Measurements from ENCODE around the gene OLR1. TPM values are rescaled to one million over a fixed set of nuclear protein-coding genes. Genes with fewer than 3 reads are reported as not detected.
"Not testable (repeated sequence)": the region's sequence is repeated elsewhere in the genome, so short reads cannot be mapped to it uniquely, and the experiment has no call there.

OLR1 gene
- total RNA-seq, 1 experiment from 2014 or later: 0.06 TPM

DNA sequence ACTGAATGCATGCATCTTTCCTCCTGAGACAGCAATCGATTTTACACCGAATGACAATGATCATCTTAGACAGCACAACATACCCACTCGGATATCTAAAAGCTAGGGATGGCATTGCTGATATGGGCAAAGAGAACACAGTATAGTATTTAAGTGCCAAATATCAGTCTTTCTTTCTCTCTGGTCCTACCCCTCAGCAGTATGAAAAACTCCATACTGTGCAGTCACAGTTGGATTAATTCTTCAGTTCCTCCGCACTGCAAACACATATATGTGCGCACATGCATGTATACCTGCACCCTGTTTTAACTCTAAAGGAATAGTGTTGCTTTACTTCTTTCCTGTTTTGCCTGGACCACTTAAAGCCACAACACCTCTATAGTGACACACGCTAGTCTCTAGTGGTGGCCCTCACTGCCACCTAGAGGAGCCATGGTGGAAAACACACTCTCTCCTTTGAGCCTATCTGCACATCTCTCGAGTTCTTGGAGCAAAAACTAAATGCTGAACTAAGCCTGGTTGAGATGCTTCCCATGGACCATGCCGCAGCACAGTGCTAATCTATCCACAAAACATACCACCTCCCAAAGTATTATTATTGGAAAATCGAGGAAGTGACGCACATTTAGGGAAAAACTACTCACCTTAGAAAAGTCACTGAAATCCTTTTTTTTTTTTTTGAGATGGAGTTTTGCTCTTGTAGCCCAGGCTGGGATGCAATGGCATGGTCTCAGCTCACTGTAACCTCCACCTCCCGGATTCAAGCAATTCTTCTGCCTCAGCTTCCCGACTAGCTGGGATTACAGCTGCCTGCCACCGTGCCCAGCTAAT is 18.8 kb upstream of the OLR1 start:
- peak; percentile 48 for DNase-seq (ENCODE audit: low read depth)

DNA sequence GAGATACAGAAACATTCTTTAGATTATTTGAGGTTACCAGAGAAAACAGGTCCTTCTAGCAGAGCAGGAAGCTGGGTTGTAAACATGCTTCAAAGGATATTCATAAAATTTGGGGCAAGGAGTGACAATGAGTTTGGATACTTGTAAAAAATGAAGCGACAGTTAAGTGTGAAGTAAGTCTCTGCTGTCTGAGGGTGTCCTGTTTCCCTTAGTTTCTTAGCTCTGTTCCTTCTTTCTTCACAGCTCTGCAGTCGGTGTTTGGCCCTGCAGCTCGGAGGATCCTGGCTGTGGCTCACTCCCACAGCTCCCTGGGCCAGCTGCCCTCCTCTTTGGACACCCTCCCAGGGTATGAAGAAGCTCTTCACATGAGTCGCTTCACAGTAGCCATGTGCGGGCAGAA is 17.7 kb upstream of the OLR1 start:
- no peak for DNase-seq (ENCODE audit: low read depth)

DNA sequence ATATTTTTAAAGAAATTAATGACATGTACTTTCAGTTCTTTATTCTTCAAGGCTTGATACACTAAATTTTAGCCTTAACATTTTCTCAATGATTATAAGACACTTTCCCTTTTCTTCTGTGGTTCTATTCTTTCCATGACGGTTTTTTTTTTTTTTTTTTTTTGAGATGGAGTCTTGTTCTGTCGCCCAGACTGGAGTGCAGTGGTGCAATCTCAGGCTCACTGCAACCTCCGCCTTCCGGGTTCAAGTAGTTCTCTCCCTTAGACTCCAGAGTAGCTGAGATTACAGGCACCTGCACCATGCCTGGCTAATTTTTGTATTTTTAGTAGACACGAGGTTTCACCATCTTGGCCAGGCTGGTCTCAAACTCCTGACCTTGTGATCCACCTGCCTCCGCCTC is 15.0 kb upstream of the OLR1 start:
- DNase-seq (ENCODE audit: low read depth): not testable (repeated sequence)

DNA sequence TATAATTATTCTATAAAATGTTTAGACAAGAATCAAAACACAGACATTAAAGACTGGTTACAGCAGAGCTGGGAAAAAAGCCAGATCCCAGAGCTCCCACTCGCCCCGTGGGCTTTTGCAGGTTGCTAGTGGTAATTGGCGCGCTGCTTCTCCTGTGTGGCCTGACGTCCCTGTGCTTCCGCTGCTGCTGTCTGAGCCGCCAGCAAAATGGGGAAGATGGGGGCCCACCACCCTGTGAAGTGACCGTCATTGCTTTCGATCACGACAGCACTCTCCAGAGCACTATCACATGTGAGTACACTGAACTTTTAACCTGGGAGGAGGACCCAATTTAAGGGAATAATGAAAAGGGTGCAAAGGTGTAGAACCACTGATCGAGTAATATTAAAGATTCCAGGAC is 14.4 kb upstream of the OLR1 start:
- no peak for DNase-seq (ENCODE audit: low read depth)

DNA sequence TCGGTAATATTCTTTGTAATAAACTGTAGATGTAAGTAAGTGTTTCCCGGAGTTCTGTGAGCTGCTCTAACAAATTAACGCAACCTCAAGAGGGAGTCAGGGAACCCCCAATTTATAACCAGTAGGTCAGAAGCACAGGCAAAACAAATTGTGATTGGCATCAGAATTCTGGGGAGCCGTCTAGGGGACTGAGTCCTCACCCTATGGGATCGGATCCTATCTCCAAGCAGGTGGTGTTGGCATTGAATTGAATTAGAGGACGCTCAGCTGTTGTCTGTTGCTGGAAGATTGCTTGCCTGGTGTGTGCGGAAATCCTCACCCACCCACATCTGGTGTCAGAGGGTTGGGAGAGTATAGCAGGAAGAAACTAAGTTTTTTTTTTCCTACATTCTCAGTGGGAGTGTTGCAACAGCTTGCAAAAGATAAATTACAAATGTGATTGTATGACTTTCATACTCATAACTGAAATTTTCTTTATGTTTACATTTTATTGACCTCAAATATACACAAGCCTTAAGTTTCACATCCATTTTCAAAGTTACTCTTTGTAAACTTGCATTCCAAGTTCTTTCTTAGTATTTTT is 12.4 kb upstream of the OLR1 start:
- DNase-seq (ENCODE audit: low read depth): no peak

DNA sequence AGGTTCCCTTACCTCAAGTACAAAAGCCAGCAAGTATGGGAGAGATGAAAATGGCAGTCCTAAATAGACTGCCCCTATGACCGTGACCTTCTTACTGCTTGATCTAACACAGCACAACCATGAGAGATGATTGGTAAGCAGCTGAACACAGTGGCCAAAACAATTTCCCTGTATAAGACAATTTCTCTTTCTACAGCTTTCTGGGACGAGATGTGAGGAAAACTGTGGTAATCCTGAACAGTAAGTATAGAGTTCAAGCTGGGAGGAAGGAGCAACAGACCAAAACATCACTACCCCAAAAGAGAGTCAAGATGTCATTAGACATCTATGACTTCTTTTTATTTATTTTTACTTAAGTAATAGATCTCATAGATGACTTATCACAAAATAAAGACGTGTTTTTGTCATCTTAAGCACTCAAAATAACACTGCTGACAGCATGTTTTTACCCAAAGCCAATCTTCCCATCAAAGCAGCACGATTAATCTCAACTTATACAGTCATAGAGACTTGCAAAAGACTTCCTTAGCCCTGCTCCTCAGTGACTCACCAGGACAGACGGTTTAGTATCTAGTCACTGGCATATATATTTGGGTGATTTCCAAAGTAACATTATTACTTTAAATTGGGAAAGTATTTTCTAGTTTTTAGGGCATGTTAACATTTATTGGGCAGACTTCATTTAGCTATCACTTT is 10.6 kb upstream of the OLR1 start:
- peak; percentile 11 for DNase-seq (ENCODE audit: low read depth)

DNA sequence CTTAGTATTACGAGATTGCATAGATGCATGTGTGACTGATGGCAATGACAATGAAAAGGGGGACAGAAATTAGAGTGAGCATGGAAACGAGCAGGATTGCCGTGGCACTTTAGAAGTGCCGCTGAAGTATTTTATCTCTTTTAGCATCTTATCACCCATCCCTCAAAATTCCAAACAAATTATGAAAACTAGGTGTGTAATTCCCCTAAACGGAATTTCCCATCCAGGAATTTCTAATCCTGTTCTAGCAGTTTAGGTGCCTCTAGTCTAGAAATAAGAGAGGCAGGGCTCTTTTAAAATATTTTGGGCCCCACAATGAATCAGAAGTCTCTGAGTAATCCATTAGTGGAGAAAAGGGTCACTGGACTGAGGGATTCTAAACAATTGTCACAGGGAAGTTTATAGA is 7.8 kb upstream of the OLR1 start:
- DNase-seq (ENCODE audit: low read depth): no peak

DNA sequence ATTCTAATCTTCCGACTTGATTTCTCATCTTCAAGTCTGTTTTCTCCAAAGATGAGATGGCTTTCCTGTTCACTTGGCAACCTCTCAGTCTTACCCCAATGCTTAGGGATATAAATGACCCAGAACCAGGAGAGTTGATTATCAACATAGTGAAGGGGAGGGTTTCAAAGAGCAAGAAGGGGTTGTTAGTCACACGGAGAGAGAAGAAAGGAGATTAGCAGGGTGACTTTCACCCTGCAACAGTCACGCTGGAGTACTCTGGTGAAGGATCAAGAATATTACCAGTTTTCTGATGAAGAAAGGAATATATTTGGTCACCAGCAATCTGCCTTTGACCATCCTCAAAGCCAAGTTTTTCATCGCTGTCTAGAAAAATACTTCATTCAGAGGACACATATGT is 6.9 kb upstream of the OLR1 start, which contains the start of gene TMEM52B:
Gene TMEM52B (plus strand): TSS at position 212 of the 400 bp plus-strand sequence. CDS start 543 bp downstream, outside the sequence.
- no peak for DNase-seq (ENCODE audit: low read depth)

DNA sequence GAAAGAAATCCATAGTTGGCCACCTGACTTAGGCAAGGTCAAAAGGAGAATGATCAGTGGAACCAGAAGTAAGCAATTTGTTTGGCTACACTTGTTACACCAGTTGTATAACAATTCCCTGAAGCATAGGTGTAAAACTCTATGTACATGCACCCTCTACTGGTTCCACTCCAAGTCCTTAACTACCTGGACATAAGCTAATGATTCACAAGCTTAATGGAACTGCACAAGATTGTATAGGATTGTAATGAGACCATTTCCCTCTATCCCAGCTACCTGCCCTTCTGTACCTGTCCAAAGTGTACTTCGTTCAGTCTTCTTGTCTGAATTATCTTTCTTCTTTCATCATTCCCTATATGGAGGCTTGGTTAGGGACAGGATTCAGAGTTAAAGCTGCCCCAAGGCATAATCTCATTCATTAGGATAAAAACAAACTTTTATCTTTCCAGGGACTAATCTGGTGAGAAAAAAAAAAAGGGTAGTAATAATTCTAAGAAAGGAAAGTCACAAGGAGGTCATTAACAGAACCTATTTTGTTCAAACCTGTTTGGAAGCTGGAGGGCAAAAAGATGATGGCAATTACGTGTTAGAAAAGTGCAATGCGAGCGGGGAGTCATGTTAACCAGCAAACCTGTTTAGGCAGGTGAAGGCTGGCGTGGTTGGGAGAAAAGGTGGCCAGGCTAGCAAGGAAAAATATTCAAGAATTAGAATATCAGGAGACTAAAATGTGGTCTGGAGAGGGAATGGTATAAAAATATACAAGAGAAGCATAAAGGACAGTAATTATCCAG is 4.1 kb upstream of the OLR1 start:
- no peak for DNase-seq (ENCODE audit: low read depth)

DNA sequence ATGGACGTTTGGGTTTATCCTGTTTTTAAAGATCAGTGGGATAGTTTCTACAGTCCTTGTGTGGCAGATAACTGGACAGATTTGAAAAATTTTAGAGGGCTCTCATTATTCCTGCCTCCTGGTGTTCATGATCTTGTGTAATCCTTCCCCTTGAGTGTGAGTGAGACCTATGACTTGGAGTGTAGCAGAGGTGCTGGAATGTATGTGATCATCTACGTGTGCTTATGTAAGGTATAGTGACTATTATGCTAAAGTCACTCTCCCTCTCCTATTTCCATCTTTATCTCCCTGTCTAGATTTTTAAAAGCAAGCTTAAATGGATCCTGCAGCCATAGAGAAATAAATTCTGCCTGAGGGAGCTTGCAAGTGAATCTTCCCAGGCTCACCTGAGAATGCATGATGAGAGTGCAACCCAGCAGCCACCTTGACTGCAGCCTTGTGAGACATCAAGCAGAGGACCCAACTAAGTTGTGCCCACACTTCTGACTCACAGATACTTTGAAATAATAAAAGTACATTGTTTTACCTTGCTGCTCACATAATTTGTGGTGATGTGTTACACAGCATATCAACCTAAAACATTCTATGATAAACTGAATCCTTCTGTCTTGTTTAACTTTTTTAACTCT is 3.2 kb upstream of the OLR1 start:
- DNase-seq (ENCODE audit: low read depth): no peak

DNA sequence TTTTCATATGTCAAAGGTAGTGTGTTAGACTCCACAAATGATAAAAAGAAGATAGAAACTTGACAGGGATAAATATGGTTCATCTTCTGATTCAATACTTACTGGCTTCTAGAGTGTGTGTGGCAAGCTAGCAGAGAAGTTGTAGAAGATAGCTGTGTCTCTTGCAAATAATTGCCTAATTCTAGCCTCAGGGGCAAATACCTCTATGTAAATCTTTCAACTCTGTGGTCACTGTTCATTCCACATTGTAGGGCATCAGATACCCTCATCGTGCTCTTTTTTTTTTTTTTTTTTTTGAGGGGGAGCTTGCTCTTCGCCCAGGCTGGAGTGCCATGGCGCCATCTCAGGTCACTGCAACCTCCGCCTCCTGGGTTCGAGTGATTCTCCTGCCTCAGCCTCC is 1.7 kb downstream of the OLR1 start:
- no peak for DNase-seq (ENCODE audit: low read depth)

DNA sequence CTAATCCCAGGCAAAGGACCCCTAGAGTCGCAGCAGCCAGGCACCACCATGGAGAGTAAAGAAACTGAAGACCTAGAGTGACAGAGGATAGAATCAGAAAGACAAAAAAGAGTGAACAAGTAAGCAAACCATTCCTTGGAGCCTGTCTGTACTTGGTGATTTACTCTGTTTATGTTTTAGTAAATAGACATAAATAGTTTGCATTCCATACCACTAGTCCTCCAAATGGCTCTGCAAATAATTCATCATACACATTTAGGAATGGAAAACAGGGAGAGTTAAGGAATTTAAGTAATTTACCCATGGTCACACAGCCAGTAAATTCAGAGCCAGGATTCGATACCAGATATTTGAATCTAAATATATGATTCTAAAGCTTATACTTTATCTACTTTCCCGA is 2.8 kb downstream of the OLR1 start:
- DNase-seq (ENCODE audit: low read depth): no peak

DNA sequence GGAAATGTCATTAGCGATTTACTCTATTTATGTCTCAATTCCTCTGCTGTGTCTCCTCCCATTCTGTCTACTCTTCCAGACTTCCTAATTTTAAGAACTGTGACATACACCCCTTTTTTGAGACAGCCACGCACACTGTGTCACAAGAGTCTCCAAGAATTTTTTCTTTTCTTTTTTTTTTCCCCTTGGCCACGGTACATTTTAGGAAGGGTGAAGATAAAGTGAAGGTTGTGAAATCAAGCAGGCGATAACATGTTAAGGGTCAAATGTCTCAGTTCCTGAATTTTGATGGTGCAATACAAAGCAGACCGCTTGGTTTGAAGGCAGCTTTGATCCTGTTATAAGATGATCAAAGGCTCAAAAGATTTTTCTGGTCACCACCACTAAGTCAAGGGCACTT is 4.3 kb downstream of the OLR1 start:
- no peak for DNase-seq (ENCODE audit: low read depth)

DNA sequence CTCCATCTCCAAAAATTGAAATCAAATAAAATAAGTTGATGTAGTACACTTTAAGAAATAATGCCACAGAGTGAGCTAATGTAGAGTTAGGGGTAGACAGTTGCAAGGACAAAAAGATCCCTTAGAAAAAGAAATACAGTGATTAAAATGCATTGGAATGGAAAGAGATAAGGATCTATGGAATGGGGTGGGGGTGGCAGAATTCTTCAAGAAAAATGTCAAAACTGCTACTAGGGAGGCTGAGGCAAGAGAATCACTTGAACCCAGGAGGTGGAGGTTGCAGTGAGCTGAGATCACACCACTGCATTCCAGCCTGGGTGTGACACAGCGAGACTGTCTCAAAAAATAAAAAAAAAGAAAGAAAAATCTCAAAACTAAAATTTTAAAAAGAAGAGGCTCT is 6.5 kb downstream of the OLR1 start:
- no peak for DNase-seq (ENCODE audit: low read depth)

DNA sequence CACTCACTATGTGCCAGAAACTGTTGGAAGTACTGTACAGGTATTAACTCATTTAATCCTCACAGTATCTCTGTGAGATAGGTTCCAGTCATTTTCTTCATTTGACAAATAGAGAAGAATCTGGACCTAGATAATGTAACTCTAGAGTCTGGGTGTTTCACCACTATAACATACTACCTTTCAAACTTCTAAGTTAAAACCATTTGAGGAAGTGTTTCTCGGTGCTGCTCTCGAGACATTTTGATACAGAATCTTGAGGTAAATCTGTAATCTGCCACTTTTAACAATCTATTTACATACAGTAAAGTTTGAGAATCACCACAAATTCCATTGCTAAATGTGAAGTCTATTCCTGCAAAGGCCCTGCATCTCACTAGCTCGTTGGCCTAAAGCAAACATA is 8.8 kb downstream of the OLR1 start:
- DNase-seq (ENCODE audit: low read depth): no peak

DNA sequence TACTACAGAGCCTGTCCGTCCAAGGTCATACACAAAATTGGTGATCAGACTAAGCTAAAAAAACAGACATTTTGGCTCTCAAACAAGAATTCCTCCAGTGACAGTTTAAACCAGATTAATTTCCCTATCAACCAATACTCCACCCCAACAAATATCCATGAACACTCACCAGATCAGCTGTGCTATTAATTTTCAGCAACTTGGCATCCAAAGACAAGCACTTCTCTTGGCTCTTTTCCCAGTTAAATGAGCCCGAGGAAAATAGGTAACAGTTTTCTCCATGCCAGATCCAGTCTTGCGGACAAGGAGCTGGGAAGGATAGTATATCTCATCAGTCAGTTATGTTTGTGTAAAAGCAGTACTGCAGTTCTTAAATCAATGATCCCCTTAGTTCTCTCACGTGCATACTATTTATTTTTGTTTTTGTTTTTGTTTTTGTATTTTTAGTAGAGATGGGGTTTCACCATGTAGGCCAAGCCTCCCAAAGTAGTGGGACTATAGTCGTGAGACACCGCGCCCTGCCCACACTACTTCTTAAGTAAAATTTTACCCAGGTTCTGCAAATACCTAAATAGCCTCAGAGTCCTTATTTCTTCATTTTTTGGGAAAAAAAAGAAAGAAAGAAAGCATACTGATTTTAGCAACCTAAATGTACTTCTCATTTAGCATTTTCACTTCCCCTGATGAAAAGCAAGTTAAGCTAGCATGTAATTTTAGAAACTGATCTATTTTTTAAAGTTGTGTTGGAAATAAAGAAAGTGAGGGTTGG is 11.1 kb downstream of the OLR1 start:
- no peak for DNase-seq (ENCODE audit: low read depth)

DNA sequence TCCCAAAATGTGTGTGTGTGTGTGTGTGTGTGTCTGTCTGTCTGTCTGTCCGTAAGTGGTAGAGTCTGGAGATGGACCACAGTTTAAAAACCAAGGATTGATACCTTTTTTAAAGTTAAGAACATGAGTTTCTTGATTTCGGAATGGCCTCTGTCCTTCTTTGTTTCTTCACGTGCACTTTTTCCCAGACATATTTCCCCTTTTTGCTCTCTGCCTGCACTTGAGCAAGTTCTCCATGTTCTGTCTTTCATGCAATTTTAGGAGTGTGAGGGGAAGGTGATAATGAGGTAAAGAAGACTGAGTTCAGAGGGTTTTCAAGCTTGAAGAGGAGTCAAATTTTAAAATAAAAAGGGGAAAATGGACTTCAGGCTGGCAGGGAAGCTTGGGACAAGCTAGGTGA is 12.7 kb downstream of the OLR1 start:
- DNase-seq (ENCODE audit: low read depth): no peak

DNA sequence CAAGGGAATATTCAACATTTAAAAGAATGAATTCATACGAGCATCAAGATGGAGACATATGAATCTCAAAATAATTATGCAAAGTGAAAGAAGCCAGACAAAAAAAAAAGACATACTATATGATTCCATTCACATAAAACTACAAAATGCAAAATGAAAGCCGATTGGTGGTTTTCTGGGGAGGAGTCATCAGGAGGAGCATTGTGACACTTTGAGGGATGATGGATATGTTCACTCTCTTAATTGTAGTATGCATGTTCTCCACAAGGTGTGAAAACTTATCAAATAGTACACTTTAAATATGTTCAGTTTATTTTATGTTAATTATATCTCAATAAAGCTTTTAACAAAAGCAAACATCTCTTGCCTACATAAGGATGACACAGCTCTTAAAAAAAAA is 13.5 kb downstream of the OLR1 start:
- DNase-seq (ENCODE audit: low read depth): no peak

DNA sequence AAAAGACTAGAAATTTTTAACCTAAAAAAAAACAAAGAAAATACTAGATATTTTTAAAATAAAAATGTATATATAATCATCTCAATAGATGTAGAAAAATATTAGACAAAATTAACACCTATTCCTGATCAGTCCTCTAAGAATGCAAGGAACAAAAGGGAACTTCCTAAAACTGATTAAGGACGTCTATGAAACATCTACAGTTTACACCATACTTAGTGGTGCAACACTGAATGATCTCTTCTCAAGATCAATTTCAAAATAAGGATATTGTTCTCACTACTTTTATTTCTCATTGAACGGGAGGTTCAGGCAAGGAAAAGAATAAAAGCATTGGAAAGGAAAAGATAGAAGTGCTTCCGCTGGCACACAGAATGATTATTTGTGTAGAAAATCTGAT is 16.0 kb downstream of the OLR1 start:
- DNase-seq (ENCODE audit: low read depth): no peak

DNA sequence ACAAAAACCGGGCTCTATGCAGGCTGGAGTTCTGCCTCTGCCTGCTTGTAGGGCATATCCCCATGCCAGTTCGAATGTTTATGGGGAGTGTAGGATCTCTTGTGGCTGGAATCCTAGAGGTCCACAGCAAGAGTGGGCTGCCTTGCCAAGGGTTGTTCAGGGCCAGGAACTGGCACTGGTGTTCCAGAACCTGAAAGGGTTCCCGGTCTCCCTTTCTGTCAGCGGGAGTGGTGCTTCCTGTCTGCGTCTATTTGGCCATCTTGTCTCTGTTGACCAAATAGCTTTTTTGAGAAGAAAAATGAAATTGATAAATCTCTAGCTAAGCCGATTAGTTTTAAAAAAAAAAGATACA is 17.8 kb downstream of the OLR1 start:
- no peak for DNase-seq (ENCODE audit: low read depth)
